Measurements from ENCODE around the gene TFDP2. TPM values are rescaled to one million over a fixed set of nuclear protein-coding genes. Genes with fewer than 3 reads are reported as not detected.

TFDP2 gene
- total and polyA plus RNA-seq, 9 of the 15 experiments (the other 6 are each of a cell fraction or from before 2014, with no cell fraction given) = 95.6 to 179 (median 126) TPM

DNA sequence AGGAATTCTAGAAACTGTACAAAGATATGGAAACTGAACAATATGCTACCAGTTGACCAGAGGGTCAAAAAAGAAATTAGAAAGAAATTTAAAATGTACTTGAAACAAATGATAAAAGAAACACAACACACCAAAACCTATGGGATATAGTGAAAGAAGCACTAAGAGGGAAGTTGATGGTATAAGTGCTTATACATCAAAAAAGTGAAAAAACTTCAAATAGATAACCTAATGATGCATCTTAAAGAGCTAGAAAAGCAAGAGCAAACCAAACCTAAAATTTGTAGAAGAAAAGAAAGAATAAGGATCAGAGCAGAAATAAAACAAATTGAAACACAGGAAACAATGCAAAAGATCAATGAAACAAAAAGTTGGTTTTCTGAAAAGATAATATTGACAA is 68.2 kb downstream of the TFDP2 start:
- in situ Hi-C loops (cut with MboI) (no loop called here), intact Hi-C loops (cut with micrococcal nuclease) (no loop called here)
- no peaks in the 10 kb centered on the region for H3K9me3 ChIP-seq (replicated peaks; ENCODE audit: control insufficient read depth, insufficient read depth, low read depth, low read length)
- H3K79me2 ChIP-seq (ENCODE audit: control insufficient read depth, insufficient read depth, low read length) = no peaks in the 10 kb centered on the region
- ATAC-seq (no peak), DNase-seq (ENCODE audit: extremely low read depth in 1 of 4, low spot score in 3 of 4) (no peak), FAIRE-seq (no peak)
- ChIA-PET CTCF (ENCODE audit: low intra/inter-chr PET ratio) (no interaction called here), POLR2A (interaction anchor here (0.7 kb wide), 1 partner anchor 9 kb away, joined by 3 read pairs; no protein-coding TSS in a partner anchor)
- no peak overlapping the region for H3K4me2 ChIP-seq (ENCODE audit: insufficient read depth, low read length)
- H3K36me3 ChIP-seq (ENCODE audit: control insufficient read depth, insufficient read depth, low read length) = no peaks in the 10 kb centered on the region
- no TSS peak for BruUV-seq (replicated peaks)
- no peaks in the 10 kb centered on the region for H3K27me3 ChIP-seq (ENCODE audit: control insufficient read depth in 2 of 2, insufficient read depth in 2 of 2, low read length in 2 of 2)
- H3K4me3 ChIP-seq = no peak overlapping the region
- no peak overlapping the region for H2AFZ ChIP-seq (ENCODE audit: low read depth, low read length)
- no peaks in the 10 kb centered on the region for H3K4me1 ChIP-seq (replicated peaks in 1 of 2; ENCODE audit: control insufficient read depth in 2 of 2, insufficient read depth in 2 of 2, low read length in 2 of 2)
- H3K27ac ChIP-seq (ENCODE audit: extremely low read depth, low read depth, low read length) = no peak overlapping the region
- no peaks in the 10 kb centered on the region for H3K9me1 ChIP-seq (ENCODE audit: control insufficient read depth, insufficient read depth, low read length)
- no peaks in the 10 kb centered on the region for H4K20me1 ChIP-seq (replicated peaks; ENCODE audit: control insufficient read depth, insufficient read depth, low read length)
- no peak overlapping the region for H3K9ac ChIP-seq (ENCODE audit: insufficient read depth in 1 of 2, low read depth in 2 of 2, low read length in 2 of 2)
- TF ChIP-seq ATF1 (CRISPR knock-in tag; IDR thresholded peaks at IDR 0.05) = no peak
- TF ChIP-seq ATF1 (tag; IDR thresholded peaks at IDR 0.05) = no peak
- TF ChIP-seq, protein P1, sequence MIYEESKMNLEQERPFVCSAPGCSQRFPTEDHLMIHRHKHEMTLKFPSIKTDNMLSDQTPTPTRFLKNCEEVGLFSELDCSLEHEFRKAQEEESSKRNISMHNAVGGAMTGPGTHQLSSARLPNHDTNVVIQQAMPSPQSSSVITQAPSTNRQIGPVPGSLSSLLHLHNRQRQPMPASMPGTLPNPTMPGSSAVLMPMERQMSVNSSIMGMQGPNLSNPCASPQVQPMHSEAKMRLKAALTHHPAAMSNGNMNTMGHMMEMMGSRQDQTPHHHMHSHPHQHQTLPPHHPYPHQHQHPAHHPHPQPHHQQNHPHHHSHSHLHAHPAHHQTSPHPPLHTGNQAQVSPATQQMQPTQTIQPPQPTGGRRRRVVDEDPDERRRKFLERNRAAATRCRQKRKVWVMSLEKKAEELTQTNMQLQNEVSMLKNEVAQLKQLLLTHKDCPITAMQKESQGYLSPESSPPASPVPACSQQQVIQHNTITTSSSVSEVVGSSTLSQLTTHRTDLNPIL (CRISPR knock-in tag; IDR thresholded peaks at IDR 0.05) = no peak
- no peak for TF ChIP-seq MIER1 (IDR thresholded peaks at IDR 0.05; ENCODE audit: low read depth)
- no peak for TF ChIP-seq BCL6 (CRISPR knock-in tag; IDR thresholded peaks at IDR 0.05)
- TF ChIP-seq ZNF584 (CRISPR knock-in tag; IDR thresholded peaks at IDR 0.05; ENCODE audit: low read depth) = no peak
- peak; percentile 78 for TF ChIP-seq ZNF316 (IDR thresholded peaks at IDR 0.05)
- TF ChIP-seq C11orf30 (IDR thresholded peaks at IDR 0.05; ENCODE audit: low read depth) = peak; percentile 66; the same call in 1 of the 2 replicates
- TF ChIP-seq BDP1 (IDR thresholded peaks at IDR 0.05; ENCODE audit: insufficient read depth, insufficient read length) = no peak
- no peak for TF ChIP-seq PURB (CRISPR knock-in tag; IDR thresholded peaks at IDR 0.05; ENCODE audit: low read depth)
- TF ChIP-seq ZNF764 (CRISPR knock-in tag; IDR thresholded peaks at IDR 0.05; ENCODE audit: low read depth) = no peak
- TF ChIP-seq, protein P2, sequence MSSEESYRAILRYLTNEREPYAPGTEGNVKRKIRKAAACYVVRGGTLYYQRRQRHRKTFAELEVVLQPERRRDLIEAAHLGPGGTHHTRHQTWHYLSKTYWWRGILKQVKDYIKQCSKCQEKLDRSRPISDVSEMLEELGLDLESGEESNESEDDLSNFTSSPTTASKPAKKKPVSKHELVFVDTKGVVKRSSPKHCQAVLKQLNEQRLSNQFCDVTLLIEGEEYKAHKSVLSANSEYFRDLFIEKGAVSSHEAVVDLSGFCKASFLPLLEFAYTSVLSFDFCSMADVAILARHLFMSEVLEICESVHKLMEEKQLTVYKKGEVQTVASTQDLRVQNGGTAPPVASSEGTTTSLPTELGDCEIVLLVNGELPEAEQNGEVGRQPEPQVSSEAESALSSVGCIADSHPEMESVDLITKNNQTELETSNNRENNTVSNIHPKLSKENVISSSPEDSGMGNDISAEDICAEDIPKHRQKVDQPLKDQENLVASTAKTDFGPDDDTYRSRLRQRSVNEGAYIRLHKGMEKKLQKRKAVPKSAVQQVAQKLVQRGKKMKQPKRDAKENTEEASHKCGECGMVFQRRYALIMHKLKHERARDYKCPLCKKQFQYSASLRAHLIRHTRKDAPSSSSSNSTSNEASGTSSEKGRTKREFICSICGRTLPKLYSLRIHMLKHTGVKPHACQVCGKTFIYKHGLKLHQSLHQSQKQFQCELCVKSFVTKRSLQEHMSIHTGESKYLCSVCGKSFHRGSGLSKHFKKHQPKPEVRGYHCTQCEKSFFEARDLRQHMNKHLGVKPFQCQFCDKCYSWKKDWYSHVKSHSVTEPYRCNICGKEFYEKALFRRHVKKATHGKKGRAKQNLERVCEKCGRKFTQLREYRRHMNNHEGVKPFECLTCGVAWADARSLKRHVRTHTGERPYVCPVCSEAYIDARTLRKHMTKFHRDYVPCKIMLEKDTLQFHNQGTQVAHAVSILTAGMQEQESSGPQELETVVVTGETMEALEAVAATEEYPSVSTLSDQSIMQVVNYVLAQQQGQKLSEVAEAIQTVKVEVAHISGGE (CRISPR knock-in tag; IDR thresholded peaks at IDR 0.05) = no peak
- TF ChIP-seq NCOA2 (IDR thresholded peaks at IDR 0.05; ENCODE audit: partially characterized antibody in 2 of 2) = no peak
- TF ChIP-seq, protein P3, sequence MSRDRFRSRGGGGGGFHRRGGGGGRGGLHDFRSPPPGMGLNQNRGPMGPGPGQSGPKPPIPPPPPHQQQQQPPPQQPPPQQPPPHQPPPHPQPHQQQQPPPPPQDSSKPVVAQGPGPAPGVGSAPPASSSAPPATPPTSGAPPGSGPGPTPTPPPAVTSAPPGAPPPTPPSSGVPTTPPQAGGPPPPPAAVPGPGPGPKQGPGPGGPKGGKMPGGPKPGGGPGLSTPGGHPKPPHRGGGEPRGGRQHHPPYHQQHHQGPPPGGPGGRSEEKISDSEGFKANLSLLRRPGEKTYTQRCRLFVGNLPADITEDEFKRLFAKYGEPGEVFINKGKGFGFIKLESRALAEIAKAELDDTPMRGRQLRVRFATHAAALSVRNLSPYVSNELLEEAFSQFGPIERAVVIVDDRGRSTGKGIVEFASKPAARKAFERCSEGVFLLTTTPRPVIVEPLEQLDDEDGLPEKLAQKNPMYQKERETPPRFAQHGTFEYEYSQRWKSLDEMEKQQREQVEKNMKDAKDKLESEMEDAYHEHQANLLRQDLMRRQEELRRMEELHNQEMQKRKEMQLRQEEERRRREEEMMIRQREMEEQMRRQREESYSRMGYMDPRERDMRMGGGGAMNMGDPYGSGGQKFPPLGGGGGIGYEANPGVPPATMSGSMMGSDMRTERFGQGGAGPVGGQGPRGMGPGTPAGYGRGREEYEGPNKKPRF (IDR thresholded peaks at IDR 0.05; ENCODE audit: low read depth, low read length) = no peak
- TF ChIP-seq ZNF449 (CRISPR knock-in tag; IDR thresholded peaks at IDR 0.05) = no peak

All from K562 (cell line).